Stimulated activated CD4-positive, alpha-beta T cell treated with anti-CD3 and anti-CD28 coated beads, TNF-alpha, amount 100 ng/mL, for 4 hours (primary cell): ENCODE data around the gene QSOX2.

Experiments used
- DNase-seq, 3 experiments: peaks; one replicate each; pipeline ENCODE4 v3.0.0-alpha.2; 2020; ENCODE audit warnings: low read depth in 3 of 3

Gene QSOX2

DNA sequence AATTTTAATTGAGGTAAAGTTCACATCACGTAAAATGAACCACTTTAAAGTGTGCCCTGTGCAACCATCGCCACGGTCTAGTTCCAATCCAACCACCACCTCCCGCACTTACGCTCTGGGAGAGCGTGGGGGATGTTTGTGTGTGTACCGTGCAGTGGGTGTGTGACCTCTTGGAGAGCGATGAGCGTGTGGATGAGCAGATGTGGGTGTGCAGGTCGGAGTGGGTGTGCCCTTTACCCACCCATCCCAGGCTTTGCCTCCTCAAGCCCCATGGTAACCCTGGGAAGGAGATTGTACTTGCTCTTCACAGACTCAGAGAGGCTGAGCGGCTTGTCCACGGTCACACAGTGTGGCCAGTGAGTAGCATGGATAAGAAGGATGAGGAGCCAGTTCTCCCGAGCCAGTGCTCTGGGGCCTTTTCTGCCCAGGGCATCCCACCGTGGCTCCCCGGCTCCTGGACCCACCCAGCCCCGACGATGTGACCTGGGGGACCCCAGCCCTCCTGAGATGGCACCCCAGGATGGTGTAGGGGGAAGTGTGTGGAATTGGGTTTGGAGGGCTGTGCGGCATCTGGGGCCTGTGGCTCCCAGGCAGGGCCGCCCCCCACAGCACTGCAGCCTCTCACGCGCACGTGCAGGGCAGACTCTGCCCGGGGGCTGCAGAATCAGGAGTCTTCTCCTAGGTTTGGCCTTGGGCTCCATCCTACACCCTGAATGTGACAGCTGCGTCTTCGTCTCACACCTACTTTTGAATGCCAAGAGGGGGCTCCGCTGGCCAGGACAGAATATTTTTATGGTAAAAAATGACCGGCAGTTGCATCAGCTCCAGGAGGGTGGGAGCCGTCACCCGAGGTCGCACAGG is 54.3 kb downstream of the QSOX2 start:
- no peak for DNase-seq

DNA sequence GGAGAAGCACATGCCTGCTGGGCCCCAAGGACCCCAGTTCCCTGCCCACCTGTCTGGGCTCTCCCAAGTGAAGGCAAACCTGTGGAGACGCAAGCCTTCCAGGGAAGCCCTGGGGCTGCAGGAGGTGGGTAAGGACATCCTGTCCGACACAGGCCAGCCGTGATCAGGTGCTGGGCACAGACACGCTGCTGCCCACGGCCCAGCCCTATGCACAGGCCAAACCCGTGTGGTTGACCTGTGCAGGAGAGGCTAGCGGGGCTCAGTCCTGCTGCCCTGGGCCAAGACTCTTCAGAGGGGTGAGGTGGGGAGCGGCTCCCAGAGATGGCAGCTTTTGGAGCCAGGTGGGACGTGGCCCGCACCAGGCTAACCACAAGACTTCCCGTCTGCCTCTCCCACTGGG is 55.0 kb downstream of the QSOX2 start:
- no peak for DNase-seq

DNA sequence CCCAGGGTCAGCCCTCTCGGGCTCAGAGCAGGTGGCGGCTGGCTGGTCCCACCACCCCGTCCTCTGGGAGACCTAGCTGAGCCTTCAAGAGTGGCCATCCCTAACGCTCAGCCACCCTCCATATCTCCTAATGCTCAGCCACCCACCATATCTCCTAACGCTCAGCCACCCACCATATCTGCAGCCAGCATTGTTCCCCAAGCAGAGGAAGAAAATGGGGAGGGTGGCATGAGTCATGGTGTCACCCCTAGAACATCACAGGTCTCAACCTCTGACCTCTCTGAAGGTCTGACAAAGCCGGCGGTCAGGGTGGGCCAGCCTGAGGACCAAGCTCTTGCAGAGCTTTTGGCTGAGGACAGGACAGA is 55.4 kb downstream of the QSOX2 start:
- DNase-seq: no peak

DNA sequence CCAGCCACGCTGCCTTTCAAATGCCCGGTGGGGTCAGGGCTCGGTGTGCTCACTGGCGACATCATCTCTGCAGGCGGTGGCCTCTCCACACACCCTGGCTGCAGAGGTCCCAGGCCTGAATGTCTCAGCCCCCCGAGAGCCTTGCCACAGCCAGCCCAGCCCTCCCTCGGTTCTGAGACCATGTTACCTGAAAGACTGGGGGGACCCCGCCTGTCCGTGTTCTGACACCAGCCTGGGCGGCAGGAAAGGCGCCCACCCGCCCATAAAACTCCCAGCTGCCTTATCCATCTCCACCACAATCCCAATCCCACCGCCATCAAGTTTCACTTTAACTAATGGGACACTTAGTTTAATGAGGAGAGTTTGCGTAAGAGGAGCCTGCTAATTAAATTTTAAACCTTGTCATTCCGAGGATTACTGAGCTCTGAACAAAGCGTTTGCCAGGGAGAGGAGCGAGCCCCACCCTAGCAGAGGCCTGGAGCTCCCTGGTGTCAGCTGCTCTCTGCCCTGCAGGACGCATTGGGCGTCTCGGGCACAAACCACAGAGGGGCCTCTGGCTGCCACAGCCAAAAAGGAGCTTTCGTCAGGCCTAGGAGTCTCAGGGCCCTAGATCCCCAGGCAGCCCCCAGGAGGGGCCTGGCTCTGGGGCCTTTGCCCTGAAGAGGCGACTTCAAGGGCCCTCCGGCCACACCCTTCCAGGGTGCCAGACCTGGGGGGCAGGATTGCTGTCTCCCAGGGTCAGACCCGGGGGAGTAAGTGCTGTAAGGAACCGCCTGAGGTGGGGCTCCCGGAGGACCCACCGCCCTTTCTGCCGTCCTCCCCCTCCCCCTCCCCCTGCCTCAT is 56.0 kb downstream of the QSOX2 start:
- no peak for DNase-seq

DNA sequence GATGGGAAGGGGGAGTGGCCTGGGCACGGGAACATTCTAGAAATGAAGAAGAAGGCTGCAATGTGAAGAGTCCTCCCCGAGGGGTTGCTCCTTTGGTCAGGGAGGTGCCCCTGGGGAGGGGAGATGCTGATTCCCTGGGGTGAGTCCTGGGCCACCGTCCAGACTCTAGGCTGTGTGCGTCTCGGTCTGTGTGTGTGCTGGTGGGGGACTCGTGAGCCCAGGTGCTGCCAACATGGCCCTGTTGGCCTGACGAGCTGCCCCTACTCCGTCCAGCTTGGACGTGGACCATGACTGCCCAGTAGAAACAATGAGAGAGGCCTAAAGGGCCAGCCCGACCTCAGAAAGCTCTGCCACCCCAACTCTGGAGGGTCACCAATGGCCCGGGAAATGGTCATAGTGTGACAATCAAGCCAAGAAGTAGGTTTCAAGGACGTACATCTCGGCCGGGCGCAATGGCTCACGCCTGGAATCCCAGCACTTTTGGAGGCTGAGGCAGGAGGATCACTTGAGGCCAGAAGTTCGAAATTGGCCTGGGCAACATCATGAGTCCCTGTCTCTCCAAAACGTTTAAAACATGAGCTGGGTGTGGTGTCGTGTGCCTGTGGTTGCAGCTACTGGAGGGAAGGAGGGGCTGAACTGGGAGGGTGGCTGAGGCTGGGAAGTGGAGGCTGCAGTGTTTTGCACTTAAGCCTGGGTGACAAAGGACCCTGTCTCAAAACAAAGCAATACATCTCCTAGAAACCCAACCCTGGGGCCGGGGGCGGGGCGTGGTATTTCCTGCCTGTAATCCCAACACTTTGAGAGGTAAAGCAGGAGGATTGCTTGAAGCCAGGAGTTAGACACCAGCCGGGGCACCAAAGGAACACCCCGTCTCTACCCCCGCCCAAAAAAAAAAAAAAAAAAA is 57.7 kb downstream of the QSOX2 start:
- DNase-seq: no peak

DNA sequence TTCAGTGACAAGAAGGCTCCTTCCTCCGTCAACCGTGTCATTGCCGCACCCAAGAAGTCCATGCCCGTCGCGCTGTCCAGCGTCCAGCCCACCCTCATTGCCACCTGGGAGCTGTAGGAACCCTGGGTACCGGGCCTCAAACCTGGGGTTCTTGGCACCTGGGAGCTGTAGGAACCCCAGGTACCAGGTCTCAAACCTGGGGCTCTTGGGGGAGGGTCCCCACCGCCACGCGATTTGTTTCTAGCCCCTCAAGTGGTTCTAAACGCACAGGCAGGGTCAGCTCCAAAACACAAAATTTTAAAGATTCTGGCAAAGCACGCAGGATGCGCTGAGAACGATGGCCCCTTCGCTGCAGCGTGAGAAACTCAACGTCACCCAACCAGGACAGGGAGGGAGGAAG is 58.4 kb downstream of the QSOX2 start:
- DNase-seq: no peak

DNA sequence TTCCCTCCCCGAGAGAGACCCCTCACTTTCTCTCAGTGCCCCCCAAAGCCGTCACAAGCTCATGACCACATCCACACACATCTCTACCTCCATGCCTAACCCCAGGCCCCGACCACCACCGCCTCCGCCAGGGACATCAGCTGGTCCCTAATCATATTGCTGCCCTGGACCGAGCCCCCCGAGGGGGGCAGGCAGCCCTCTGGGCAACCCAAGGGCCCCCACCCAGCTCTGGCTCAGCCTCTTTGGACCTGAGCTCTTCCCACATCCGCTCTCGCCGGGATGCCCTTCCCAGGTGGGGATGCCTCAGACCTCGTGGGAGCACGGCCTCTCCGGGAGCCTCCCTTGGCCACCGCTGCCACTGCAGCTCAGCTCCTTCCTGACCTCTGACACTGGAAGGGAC is 59.2 kb downstream of the QSOX2 start:
- DNase-seq: no peak

DNA sequence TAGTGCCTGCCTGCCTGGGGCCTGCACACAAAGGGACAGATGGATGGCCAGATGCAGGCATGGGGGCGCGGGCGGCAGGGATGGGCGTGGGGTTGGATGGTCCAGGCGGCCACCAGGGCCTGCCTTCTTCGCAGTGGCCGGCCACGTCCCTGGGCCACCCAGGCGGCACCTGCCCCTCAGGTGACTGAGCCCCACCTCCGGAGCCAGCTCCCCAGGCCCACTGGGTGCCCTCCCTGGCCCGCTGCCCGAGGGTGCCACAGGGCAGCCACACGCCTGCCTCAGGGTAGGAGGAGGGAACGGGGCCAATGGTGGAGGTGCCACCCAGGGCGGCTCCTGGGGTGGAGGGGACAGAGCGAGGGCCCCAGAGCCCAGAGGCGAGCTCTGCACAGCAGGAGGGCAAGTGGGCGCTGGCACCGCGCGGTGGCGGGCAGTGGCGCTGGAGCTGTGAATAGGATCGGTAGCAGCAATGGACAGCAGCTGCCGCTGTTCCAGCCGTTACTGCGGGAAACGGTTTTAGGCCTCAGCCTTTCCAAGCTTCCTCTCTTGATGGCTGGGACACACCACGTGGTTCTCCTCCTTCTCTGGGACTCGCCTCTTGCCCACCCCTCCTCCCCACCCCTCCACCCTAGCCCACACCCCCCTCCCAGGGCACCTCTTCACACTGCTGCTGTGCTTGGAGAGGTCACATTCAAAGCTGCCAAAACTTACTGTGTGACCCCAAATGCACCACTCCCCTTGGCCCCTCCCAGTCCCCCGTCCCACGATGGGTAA is 59.8 kb downstream of the QSOX2 start:
- DNase-seq: no peak

DNA sequence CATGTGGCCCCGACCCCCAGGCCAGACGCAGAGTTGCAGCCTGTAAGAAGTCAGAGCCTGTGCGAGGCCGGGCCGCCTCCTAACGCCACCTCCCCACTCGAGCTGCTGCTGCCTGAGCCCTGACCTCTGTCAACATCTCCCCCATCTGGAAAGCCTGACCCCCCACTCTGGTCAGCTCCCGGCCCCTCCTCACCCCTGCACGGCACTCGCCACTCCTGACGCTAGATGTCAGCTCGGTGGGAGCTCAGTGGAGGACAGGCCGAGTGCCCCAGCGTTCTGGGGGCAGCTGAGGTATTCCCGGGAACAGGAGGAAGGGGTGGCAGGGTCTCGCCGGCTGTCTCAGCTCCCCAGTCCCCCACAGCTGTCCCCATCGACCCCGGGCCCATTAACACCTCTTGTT is 60.5 kb downstream of the QSOX2 start:
- no peak for DNase-seq

DNA sequence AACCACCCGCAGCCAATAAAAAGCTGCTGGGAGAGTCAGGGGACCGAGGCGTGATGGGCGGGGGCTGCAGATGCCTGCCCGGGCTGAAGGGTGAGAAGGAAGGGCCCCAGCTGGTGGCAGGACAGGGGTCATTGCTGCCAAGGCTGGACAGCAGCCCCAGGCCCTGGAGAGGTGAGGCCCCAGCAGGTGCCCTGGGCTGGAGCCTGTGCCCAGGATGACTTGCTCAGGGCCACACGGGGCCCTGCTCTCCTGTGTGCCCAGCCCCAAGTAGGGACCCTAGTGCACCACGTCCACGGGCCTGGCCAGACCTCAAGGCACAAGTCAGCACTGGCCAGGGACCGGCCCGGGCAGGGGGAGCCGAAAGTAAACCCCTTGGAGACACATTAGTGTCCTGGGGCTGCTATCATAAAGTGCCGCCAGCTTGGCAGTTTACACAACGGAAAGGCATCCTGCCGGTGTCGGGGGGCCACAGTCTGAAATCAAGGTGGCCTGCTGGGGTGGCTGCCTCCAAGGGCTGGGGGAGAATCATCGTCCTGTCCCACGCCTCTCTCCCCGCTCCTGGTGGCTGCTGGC is 62.7 kb downstream of the QSOX2 start:
- DNase-seq: no peak

DNA sequence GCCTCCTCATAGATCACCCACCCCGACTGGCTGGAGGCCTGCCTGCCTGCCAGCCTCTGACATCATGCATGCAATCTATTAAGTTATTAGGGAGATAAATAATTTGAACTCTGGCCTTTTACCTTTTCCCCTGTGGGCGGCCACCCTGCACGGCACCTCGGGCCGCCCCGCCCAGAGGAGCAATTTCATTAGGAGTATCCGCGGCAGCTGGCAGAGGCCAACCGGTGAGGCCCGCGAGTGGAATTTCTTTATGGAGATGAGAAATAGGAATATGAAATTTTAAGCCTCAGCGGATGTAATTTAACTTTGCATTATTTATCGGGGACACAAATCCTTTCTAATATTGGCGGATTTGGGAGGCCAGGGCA is 63.2 kb downstream of the QSOX2 start:
- no peak for DNase-seq

DNA sequence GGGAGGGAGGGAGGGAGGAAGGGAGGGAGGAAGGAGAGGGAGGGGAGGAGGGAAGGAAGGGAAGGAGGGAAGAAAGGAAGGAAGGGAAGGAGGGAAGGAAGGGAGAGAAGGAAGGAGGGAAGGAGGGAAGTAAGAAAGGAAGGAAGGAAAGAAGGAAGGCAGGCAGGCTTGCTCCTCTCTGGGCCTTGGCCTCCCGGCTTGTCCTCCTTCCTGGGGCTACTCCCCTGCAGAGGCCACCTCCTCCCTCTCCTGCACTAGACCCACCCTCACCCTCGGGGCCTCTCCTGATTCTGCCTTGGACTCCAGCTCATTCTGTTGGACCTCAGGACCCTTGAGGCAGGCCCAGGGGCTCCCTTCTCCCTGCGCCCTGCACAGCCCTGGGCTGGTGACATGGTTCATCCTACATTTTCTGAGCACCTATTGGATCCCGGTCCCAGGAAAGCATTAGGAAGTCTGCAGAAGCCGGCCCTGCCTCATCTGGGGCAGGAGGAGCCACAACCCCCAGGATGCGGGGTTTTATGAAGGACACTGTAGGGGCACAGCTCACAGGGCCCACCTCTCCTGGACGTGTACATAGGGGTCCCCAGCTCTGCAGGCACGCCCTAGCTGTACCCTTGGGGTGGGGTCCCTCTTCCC is 63.7 kb downstream of the QSOX2 start:
- no peak for DNase-seq

DNA sequence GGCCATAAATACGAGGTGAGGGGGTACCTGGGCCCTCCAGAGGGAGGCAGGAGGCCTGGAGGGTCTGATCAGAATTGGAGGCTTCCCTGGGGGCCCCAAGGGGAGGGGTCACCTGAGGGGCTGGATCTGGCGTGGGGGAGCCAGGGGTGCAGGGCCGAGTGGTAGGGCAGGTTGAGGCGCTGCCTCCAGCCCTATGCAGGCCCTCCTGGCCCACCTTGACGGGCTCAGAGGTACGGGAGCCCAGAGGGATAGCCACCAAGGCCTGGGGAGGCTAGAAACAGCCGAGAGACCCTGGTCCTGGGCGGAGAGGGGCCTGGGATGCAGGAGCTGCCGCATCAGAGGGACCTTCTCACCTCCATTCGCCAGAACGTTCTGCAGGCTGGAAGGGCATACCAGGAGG is 65.0 kb downstream of the QSOX2 start:
- no peak for DNase-seq

DNA sequence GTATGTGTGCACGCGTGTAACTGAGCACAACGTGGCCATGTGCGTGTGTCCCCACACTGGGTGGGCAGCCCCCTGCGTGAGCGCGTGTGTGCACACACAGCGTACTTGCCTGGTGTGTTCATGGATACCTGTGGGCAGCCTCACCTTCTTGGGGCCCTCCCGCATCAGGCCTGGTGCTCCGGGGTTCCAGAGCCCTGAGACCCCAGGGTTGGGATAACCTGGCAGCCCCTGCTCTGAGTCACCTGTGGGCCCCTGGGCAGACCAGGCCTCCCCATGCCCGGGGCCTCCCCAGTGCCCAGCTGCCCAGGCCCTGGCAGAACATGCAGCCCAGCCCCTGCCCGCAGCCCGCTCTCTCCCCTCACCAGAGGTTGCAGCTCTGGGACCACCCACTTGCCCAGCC is 65.9 kb downstream of the QSOX2 start:
- no peak for DNase-seq

DNA sequence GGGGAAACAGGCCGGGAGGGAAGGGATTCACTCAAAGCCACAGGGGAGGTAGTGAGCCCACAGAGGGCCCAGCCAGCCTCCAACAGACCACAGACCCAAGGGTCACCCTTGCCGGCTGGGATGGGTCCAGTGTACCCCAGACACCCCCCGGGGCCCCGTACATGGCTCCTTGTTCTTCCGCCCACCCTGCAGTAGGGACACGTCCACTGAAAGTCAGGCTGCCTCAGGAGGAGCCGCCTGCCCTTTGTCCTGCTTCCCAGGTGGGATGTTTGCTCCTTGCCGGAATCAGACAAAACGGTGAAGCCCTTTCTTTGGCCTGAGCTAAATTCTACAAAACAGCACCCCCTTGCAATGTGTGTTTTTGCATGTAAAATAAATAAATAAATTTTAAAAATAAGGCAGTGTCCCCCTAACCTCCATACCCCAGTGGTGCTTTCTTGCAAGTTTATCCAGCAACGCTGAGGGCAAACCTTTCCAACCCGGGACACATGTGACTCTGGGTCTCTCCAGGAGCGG is 66.5 kb downstream of the QSOX2 start:
- no peak for DNase-seq

DNA sequence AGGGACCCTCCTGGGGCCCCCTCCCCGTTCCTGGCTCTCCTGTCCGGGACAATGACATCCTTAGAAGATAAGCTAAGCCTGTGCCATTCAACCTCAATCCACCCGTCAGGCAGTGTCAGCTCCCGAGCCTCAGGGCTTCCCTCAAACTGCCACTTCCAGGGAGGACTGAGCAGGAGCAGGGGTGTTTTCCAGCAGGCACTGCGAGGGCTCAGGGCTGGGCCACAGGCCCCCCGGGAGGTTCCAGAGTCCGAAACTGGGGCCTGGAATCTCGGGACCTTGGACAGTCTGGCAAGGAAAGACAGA is 66.9 kb downstream of the QSOX2 start:
- DNase-seq: no peak

DNA sequence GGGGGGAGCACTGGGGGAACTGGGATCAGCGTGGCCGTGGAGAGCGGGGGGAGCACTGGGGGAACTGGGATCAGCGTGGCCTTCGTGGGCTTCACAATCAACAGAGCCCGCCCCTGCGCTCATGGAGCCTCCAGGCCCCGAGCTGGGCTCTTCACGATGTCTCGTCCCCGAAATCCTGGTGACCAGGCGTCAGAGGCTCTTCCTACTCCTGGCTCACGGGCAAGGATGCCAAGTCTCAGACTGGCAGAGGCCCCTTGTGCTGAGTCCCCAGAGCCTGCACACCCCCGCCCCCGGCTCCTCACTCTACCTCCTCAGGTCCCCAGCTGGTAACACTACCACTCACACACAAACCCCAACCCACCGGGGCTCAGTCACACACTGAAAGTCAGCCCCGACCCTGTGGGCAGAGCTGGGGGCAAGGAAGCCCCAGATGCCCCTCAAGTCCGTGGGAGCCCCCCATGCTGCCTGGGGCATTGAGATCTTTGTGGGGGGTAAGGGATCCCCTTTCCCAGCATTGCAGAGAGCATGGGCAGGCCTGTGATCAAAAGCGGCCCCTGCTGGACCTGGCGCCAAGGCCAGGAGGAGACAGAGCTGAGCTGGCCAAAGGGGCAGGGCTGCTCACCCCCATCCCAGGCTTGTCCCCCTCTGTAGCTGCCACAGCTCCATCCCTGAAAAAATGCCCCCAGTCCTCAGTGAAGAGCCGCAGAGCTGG is 67.4 kb downstream of the QSOX2 start:
- DNase-seq: no peak

DNA sequence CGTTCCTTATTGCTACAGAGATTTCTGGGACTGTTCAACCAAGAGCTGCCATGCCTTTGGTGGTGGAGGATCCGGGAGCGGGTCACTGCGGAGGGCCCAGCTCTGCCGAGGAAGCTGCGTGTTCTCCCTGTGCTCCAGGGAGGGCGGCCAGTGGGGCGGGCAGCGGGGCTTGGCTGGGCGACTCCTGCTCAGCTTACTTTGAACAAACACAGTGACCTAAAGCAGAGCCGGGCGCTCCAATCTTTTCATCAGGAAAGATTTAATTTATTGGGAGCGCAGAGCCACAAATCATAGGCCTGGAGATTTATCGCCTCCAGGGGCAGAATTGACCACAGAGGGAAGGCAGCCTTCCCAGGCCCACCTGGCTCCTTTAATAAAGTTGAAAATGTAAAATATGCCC is 68.4 kb downstream of the QSOX2 start:
- no peak for DNase-seq

DNA sequence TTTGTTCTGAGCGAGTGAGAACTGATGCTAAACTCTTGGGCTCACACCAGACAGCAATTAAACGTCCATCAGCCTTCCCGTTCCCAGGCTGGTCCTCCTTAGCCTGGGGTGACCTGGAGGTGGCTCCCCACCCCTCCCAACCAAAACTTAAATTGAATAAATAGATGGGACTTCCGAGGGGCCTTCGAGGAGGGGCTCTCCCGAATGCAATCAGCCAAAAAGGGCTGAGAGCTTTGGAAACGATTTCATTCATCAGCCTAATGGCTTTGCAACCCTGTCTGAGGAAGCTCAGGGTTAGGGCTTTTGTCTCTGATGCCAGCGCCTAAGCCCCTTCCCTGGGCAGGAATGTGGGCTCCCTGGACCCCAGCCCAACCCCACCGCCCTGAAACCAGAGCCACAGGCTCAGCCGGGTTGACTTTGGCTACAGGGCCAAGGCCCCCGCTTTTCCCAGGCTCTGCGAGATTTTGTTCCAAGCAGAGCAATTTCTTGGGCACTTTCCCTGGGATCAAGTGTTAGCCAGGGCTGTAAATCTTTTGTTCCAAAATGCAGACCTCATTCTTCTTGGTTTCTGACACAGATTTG is 69.9 kb downstream of the QSOX2 start:
- no peak for DNase-seq
